Trophoblast cell (in vitro differentiated cells and primary cell): ENCODE measurements around the gene TOR2A.

Experiments used
- DNase-seq, 2 donors: peaks; one replicate each; pipeline ENCODE4 v3.0.0-alpha.2; 2016
- H2AFZ ChIP-seq: 2 replicates; pipeline ENCODE4 v1.6.1; 2013; ENCODE audit warnings: low read length, moderate library complexity, mild to moderate bottlenecking; ENCODE audit not compliant: insufficient read depth, poor library complexity
- H2AK5ac ChIP-seq: 2 replicates; pipeline ENCODE4 v1.6.1; 2013; ENCODE audit warnings: mild to moderate bottlenecking, low read length
- H2BK120ac ChIP-seq: 2 replicates; pipeline ENCODE4 v1.6.1; 2013; ENCODE audit warnings: low read length, mild to moderate bottlenecking, moderate library complexity; ENCODE audit not compliant: insufficient read depth, poor library complexity
- H2BK12ac ChIP-seq: 2 replicates; pipeline ENCODE4 v1.6.1; 2013; ENCODE audit warnings: mild to moderate bottlenecking, low read length, moderate library complexity
- H2BK5ac ChIP-seq: 2 replicates; pipeline ENCODE4 v1.6.1; 2013; ENCODE audit warnings: low read length, low read depth, moderate library complexity, mild to moderate bottlenecking; ENCODE audit not compliant: poor library complexity
- H3K14ac ChIP-seq: 2 replicates; pipeline ENCODE4 v1.6.1; 2013; ENCODE audit warnings: mild to moderate bottlenecking, low read length
- H3K18ac ChIP-seq: 2 replicates; pipeline ENCODE4 v1.6.1; 2013; ENCODE audit warnings: mild to moderate bottlenecking, low read length
- H3K23ac ChIP-seq: 2 replicates; pipeline ENCODE4 v1.6.1; 2013; ENCODE audit warnings: low read length
- H3K27ac ChIP-seq: 2 replicates; pipeline ENCODE4 v1.5.1; 2013; ENCODE audit warnings: low read depth, mild to moderate bottlenecking, inconsistent platforms, low read length, moderate library complexity
- H3K27me3 ChIP-seq: 2 replicates; pipeline ENCODE4 v1.6.1; 2013; ENCODE audit warnings: inconsistent platforms, mild to moderate bottlenecking, low read length, moderate library complexity; ENCODE audit not compliant: insufficient read depth
- H3K36me3 ChIP-seq, 2 experiments: 1 replicate in 1 of 2; 2 replicates in 1 of 2; pipeline ENCODE4 v1.6.1; 2013; ENCODE audit warnings: low read length in 2 of 2, mild to moderate bottlenecking in 2 of 2, moderate library complexity in 1 of 2; ENCODE audit not compliant: insufficient read depth in 2 of 2, control insufficient read depth in 1 of 2
- H3K4ac ChIP-seq: 2 replicates; pipeline ENCODE4 v1.6.1; 2013; ENCODE audit warnings: low read depth, mild to moderate bottlenecking, low read length, moderate library complexity
- H3K4me1 ChIP-seq, 2 experiments: 1 replicate in 1 of 2; 2 replicates in 1 of 2; pipeline ENCODE4 v1.6.1; 2013; ENCODE audit warnings: low read length in 2 of 2, mild to moderate bottlenecking in 2 of 2, moderate library complexity in 1 of 2; ENCODE audit not compliant: insufficient read depth in 2 of 2, control insufficient read depth in 1 of 2
- H3K4me2 ChIP-seq: 2 replicates; pipeline ENCODE4 v1.6.1; 2013; ENCODE audit warnings: inconsistent platforms, mild to moderate bottlenecking, low read length, moderate library complexity
- H3K4me3 ChIP-seq: 2 replicates; pipeline ENCODE4 v1.5.1; 2013; ENCODE audit warnings: mild to moderate bottlenecking, low read depth, low read length, inconsistent platforms
- H3K79me1 ChIP-seq: one replicate; pipeline ENCODE4 v1.6.1; 2013; ENCODE audit warnings: low read length
- H3K79me2 ChIP-seq: 2 replicates; pipeline ENCODE4 v1.6.1; 2013; ENCODE audit warnings: low read length, mild to moderate bottlenecking; ENCODE audit not compliant: control insufficient read depth, insufficient read depth, poor library complexity
- H3K9ac ChIP-seq: 2 replicates; pipeline ENCODE4 v1.6.1; 2013; ENCODE audit warnings: mild to moderate bottlenecking, low read length
- H3K9me3 ChIP-seq: 2 replicates; pipeline ENCODE4 v1.6.1; 2013; ENCODE audit warnings: low read depth, mild to moderate bottlenecking, control low read depth, inconsistent platforms, low read length; ENCODE audit not compliant: insufficient read depth
- H4K12ac ChIP-seq: 2 replicates; pipeline ENCODE4 v1.6.1; 2013; ENCODE audit warnings: low read depth, mild to moderate bottlenecking, low read length, moderate library complexity
- H4K8ac ChIP-seq: 2 replicates; pipeline ENCODE4 v1.6.1; 2013; ENCODE audit warnings: low read depth, mild to moderate bottlenecking, low read length, moderate library complexity
- H4K91ac ChIP-seq: one replicate; pipeline ENCODE4 v1.6.1; 2013; ENCODE audit warnings: low read depth, mild to moderate bottlenecking, low read length, moderate library complexity
- WGBS: extraction: QIAGEN DNeasy Blood & Tissue Kit; methylation state at CpG from one replicate; pipeline ENCODE4 v1.1.7; 2013; ENCODE audit warnings: missing lambda C conversion rate; ENCODE audit not compliant: insufficient read length, insufficient coverage; ENCODE audit errors: extremely low coverage; 5-methylcytosine and 5-hydroxymethylcytosine counted together

Gene TOR2A

GRCh38 chr9:127720865-127721227, 14.2 kb downstream of the TOR2A start:
- no peak overlapping the region for H2AK5ac ChIP-seq
- H3K4me3 ChIP-seq = no peak overlapping the region
- no peaks in the 10 kb centered on the region for H3K79me2 ChIP-seq
- no peak overlapping the region for H3K23ac ChIP-seq
- no peak overlapping the region for H2BK120ac ChIP-seq
- H3K9ac ChIP-seq = no peak overlapping the region
- H3K4me1 ChIP-seq = peaks cover 0 to 3% of the 10 kb centered on the region in 2 experiments
- no peak overlapping the region for H2AFZ ChIP-seq
- no peak overlapping the region for H3K14ac ChIP-seq
- no peak overlapping the region for H3K27ac ChIP-seq
- no peak overlapping the region for H3K4me2 ChIP-seq
- no peak overlapping the region for H4K91ac ChIP-seq
- H4K8ac ChIP-seq = no peak overlapping the region
- H2BK12ac ChIP-seq = no peak overlapping the region
- no peaks in the 10 kb centered on the region for H3K9me3 ChIP-seq
- no peak overlapping the region for H3K18ac ChIP-seq
- no peak overlapping the region for H3K4ac ChIP-seq
- H3K36me3 ChIP-seq = no peaks in the 10 kb centered on the region
- no peak for DNase-seq
- H3K27me3 ChIP-seq = no peaks in the 10 kb centered on the region
- H2BK5ac ChIP-seq = no peak overlapping the region
- no peak overlapping the region for H4K12ac ChIP-seq
- H3K79me1 ChIP-seq = no peaks in the 10 kb centered on the region

GRCh38 chr9:127720031-127720864, 14.8 kb downstream of the TOR2A start:
- no peak overlapping the region for H4K91ac ChIP-seq
- H3K4me3 ChIP-seq = no peak overlapping the region
- H2AK5ac ChIP-seq = no peak overlapping the region
- no peak overlapping the region for H2BK120ac ChIP-seq
- no peak overlapping the region for H3K23ac ChIP-seq
- H3K27me3 ChIP-seq = no peaks in the 10 kb centered on the region
- no peaks in the 10 kb centered on the region for H3K79me2 ChIP-seq
- no peak overlapping the region for H3K4ac ChIP-seq
- no peak overlapping the region for H2AFZ ChIP-seq
- no peak overlapping the region for H3K18ac ChIP-seq
- DNase-seq = no peak
- H3K36me3 ChIP-seq = no peaks in the 10 kb centered on the region
- no peak overlapping the region for H4K8ac ChIP-seq
- peaks cover 0 to 3% of the 10 kb centered on the region in 2 experiments for H3K4me1 ChIP-seq
- H3K79me1 ChIP-seq = no peaks in the 10 kb centered on the region
- no peak overlapping the region for H3K27ac ChIP-seq
- no peak overlapping the region for H2BK12ac ChIP-seq
- no peak overlapping the region for H4K12ac ChIP-seq
- no peak overlapping the region for H2BK5ac ChIP-seq
- H3K4me2 ChIP-seq = no peak overlapping the region
- no peak overlapping the region for H3K14ac ChIP-seq
- no peak overlapping the region for H3K9ac ChIP-seq
- no peaks in the 10 kb centered on the region for H3K9me3 ChIP-seq
- WGBS = no CpG with 5 or more reads among the region's 12 CpGs

DNA sequence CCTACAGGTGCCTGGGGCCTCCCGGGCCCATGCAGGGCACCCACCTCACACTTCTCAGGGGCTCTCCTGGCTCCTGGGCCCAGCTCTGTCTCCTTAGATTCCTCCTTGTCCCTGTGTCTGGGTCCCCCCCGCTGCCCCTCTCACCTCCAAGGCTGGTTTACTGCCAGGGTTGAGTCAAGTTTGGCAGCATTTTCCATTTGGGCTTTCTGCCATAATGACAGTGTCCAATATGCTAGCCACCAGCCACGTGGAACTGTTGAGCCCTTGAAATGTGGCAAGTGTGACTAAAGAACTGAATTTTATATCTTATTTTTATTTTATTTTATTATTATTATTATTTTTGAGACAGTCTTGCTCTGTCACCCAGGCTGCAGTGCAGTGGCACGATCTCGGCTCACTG, 17.3 kb downstream of the TOR2A start:
- no peak overlapping the region for H4K12ac ChIP-seq
- H3K4ac ChIP-seq = no peak overlapping the region
- H2AK5ac ChIP-seq = no peak overlapping the region
- H3K14ac ChIP-seq = no peak overlapping the region
- H3K18ac ChIP-seq = no peak overlapping the region
- H2BK120ac ChIP-seq = no peak overlapping the region
- no peak overlapping the region for H3K4me3 ChIP-seq
- H2BK5ac ChIP-seq = no peak overlapping the region
- H2AFZ ChIP-seq = no peak overlapping the region
- H3K36me3 ChIP-seq = no peaks in the 10 kb centered on the region
- no peaks in the 10 kb centered on the region for H3K79me1 ChIP-seq
- peaks cover 0 to 9% of the 10 kb centered on the region in 2 experiments for H3K4me1 ChIP-seq
- H4K91ac ChIP-seq = no peak overlapping the region
- no peaks in the 10 kb centered on the region for H3K79me2 ChIP-seq
- no peak overlapping the region for H2BK12ac ChIP-seq
- H3K27ac ChIP-seq = no peak overlapping the region
- H3K27me3 ChIP-seq = peaks cover 2% of the 10 kb centered on the region
- no peak for DNase-seq
- no peak overlapping the region for H4K8ac ChIP-seq
- H3K9me3 ChIP-seq = no peaks in the 10 kb centered on the region
- WGBS = no CpG with 5 or more reads among the region's 5 CpGs
- no peak overlapping the region for H3K4me2 ChIP-seq
- no peak overlapping the region for H3K23ac ChIP-seq
- no peak overlapping the region for H3K9ac ChIP-seq

GRCh38 chr9:127716412-127716811, 18.7 kb downstream of the TOR2A start:
- WGBS = no CpG with 5 or more reads among the region's 9 CpGs
- no peak overlapping the region for H3K23ac ChIP-seq
- H2BK5ac ChIP-seq = no peak overlapping the region
- peaks cover 2% of the 10 kb centered on the region for H3K27me3 ChIP-seq
- H3K4me1 ChIP-seq = peaks cover 0 to 9% of the 10 kb centered on the region in 2 experiments
- no peak overlapping the region for H3K14ac ChIP-seq
- H2AK5ac ChIP-seq = no peak overlapping the region
- no peak overlapping the region for H4K91ac ChIP-seq
- no peak for DNase-seq
- H4K12ac ChIP-seq = no peak overlapping the region
- no peak overlapping the region for H3K4ac ChIP-seq
- H3K4me2 ChIP-seq = no peak overlapping the region
- H3K79me1 ChIP-seq = no peaks in the 10 kb centered on the region
- H3K18ac ChIP-seq = no peak overlapping the region
- H3K27ac ChIP-seq = no peak overlapping the region
- H2BK120ac ChIP-seq = no peak overlapping the region
- H3K9ac ChIP-seq = no peak overlapping the region
- H2BK12ac ChIP-seq = no peak overlapping the region
- H3K79me2 ChIP-seq = no peaks in the 10 kb centered on the region
- peak overlapping the region; percentile 23 for H4K8ac ChIP-seq
- H3K9me3 ChIP-seq = no peaks in the 10 kb centered on the region
- H3K4me3 ChIP-seq = no peak overlapping the region
- H3K36me3 ChIP-seq = no peaks in the 10 kb centered on the region
- no peak overlapping the region for H2AFZ ChIP-seq
